Measurements from ENCODE around the gene SLC1A7.

SLC1A7 gene

DNA sequence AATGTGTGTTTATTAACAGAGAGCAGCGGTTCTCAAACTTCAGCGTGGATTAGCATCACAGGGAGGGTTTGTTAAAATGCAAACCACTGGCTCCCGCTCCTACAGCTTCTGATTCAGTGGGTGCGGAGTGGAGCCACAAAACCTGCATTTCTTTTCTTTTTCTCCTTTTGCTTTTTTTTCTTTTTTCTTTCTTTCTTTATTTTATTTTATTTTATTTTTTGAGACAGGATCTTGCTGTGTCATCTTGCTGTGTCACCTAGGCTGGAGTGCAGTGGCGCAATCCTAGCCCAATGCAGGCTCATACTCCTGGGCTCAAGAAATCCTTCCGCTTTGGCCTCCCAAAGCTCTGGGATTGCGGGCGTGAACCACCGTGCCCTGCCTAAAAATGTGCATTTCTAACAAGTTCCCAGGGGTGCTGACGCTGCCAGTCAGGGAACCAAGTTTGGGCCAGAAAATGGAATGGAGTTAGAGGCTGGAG is 20.9 kb upstream of the SLC1A7 start:
- TF ChIP-seq, protein P1, sequence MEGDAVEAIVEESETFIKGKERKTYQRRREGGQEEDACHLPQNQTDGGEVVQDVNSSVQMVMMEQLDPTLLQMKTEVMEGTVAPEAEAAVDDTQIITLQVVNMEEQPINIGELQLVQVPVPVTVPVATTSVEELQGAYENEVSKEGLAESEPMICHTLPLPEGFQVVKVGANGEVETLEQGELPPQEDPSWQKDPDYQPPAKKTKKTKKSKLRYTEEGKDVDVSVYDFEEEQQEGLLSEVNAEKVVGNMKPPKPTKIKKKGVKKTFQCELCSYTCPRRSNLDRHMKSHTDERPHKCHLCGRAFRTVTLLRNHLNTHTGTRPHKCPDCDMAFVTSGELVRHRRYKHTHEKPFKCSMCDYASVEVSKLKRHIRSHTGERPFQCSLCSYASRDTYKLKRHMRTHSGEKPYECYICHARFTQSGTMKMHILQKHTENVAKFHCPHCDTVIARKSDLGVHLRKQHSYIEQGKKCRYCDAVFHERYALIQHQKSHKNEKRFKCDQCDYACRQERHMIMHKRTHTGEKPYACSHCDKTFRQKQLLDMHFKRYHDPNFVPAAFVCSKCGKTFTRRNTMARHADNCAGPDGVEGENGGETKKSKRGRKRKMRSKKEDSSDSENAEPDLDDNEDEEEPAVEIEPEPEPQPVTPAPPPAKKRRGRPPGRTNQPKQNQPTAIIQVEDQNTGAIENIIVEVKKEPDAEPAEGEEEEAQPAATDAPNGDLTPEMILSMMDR (IDR thresholded peaks at IDR 0.05; ENCODE audit: low read depth, low read length, missing control alignments), result no peak
- H3K4me3 ChIP-seq (ENCODE audit: low read depth, low read length), result no peak overlapping the region
- in situ Hi-C loops (cut with HindIII; ENCODE audit: low sequenced_read_pairs), result no loop called here
- DNase-seq (ENCODE audit: low read depth), result no peak

DNA sequence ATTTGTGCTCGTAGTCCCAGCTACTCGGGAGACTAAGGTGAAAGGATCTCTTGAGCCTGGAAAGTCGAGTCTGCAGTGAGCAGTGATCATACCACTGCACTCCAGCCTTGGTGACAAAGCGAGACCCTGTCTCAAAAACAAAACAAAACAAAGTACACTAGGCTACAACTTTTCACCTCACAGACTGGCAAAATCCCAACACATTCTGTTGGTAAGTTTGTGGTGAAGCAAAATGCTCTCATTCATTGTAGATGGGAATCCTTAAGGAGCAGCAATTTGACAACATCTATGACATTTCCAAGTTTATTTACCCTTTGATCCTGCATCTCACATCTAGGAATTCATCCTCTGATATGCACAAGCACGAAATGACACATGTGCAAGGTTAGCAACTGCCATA is 20.2 kb upstream of the SLC1A7 start:
- TF ChIP-seq, protein P1 (IDR thresholded peaks at IDR 0.05; ENCODE audit: low read depth, low read length, missing control alignments), result no peak
- in situ Hi-C loops (cut with HindIII; ENCODE audit: low sequenced_read_pairs), result no loop called here
- no peak overlapping the region for H3K4me3 ChIP-seq (ENCODE audit: low read depth, low read length)
- no peak for DNase-seq (ENCODE audit: low read depth)

DNA sequence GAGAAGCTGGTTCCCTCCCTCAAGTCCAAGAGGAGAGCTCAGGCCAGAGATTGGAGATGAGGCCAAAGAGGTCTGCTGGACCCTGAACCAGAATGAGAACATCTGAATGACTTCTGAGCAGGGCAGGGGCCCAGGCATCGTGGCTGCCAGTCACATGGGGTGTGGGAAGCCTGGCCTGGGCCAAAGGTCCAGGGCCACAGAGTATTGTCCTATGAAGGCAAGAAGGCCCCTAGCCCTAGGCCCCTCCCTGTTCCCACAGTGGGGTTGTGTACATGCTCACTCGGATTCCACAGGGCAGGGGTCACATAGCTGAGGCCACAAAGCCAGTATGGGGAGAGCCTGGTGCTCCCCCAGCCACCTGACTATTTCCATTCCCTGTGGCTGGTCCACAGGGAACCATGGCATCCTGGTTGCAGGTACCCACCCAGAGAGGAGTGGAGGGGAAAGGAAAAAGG is 18.5 kb upstream of the SLC1A7 start:
- TF ChIP-seq, protein P1 (IDR thresholded peaks at IDR 0.05; ENCODE audit: low read depth, low read length, missing control alignments), result no peak
- DNase-seq (ENCODE audit: low read depth), result no peak
- in situ Hi-C loops (cut with HindIII; ENCODE audit: low sequenced_read_pairs), result no loop called here
- no peak overlapping the region for H3K4me3 ChIP-seq (ENCODE audit: low read depth, low read length)

DNA sequence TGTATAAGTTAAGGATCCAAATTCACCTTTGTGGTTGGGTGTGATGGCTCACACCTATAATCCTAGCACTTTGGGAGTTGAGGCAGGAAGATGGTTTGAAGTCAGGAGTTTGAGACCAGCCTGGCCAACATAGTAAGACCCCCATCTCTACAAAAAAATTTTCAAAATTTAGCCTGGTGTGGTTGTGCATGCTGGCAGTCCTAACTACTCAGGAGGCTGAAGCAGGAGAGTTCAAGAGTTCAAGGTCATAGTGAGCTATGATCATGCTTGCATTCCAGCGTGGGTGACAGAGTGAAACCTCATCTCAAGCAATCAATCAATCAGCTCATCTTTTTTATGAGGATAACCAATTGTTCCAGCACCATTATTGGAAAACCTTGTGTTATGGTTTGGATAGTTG is 16.5 kb upstream of the SLC1A7 start:
- H3K4me3 ChIP-seq (ENCODE audit: low read depth, low read length), result no peak overlapping the region
- in situ Hi-C loops (cut with HindIII; ENCODE audit: low sequenced_read_pairs), result no loop called here
- DNase-seq (ENCODE audit: low read depth), result no peak
- TF ChIP-seq, protein P1 (IDR thresholded peaks at IDR 0.05; ENCODE audit: low read depth, low read length, missing control alignments), result no peak

DNA sequence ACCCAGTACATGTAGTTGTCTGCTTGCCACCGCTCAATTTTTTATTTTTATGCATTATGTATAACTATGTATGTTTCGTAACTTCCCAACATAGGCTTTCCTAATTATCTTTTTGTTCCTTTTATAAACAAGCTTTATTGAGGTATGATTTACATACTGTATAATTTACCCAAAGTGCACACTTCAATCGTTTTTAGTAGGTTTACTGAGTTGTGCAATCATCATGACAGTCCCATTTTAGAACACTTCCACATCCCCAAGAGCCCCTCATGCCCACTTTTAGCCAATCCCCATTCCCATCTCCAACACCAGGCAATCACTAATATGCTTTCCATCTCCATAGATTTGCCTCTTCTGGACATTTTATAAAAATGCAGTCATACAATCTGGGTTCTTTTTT is 14.3 kb upstream of the SLC1A7 start:
- in situ Hi-C loops (cut with HindIII; ENCODE audit: low sequenced_read_pairs), result no loop called here
- DNase-seq (ENCODE audit: low read depth), result no peak
- no peak overlapping the region for H3K4me3 ChIP-seq (ENCODE audit: low read depth, low read length)
- TF ChIP-seq, protein P1 (IDR thresholded peaks at IDR 0.05; ENCODE audit: low read depth, low read length, missing control alignments), result no peak

DNA sequence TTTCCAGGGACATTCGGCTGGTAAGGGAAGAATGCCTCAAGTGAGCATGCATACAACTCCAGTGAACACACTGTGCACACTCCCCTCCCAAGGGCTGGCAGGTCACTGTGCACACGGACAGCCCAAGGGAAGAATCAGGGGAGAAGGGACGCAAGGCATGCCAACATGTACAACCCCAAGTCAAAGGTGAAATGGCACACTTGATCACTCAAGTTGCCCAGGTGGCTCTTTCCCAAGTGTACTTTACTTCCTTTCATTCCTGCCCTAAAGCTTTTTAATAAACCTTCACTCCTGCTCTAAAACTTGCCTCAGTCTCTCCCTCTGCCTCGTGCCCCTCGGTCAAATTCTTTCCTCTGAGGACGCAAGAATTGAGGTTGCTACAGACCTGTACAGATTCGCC is 13.5 kb upstream of the SLC1A7 start:
- in situ Hi-C loops (cut with HindIII; ENCODE audit: low sequenced_read_pairs), result no loop called here
- DNase-seq (ENCODE audit: low read depth), result no peak
- H3K4me3 ChIP-seq (ENCODE audit: low read depth, low read length), result no peak overlapping the region

More for the DNA sequence above, 13.5 kb upstream of the SLC1A7 start:
- TF ChIP-seq, protein P1 (IDR thresholded peaks at IDR 0.05; ENCODE audit: low read depth, low read length, missing control alignments), result no peak
